Superior temporal gyrus (tissue), 1 donor: ENCODE measurements around the gene TPSB2.
"Not testable (repeated sequence)": the region's sequence is repeated elsewhere in the genome, so short reads cannot be mapped to it uniquely, and the experiment has no call there.

Experiments
- DNase-seq: peaks from one replicate; pipeline ENCODE4 v3.0.0-alpha.2; 2016; ENCODE audit errors: extremely low spot score

Gene TPSB2

DNA sequence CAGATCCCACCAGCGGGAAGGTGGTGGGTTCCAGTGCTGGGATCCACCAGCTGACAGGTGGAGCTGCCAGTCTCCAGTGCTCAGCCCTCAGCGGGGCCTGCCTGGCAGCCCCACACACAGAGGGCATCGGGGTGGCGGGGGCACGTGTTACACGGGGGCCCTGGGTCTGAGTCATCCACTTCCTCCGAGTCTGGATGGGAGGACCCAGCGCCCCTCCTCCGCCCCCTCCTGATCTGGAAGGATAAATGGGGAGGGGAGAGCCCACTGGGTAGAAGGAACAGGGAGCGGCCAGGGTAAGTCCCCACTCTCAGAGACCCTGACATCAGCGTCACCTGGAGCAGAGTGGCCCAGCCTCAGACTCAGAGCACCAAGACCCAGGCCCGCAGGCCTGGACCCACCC is 10.5 kb upstream of the TPSB2 start, which contains the start of gene TPSAB1:
Gene TPSAB1, plus strand, starts transcription at position 270 of the 400 bp plus-strand sequence. CDS start 234 bp downstream, outside the sequence.
- DNase-seq, result not testable (repeated sequence)

DNA sequence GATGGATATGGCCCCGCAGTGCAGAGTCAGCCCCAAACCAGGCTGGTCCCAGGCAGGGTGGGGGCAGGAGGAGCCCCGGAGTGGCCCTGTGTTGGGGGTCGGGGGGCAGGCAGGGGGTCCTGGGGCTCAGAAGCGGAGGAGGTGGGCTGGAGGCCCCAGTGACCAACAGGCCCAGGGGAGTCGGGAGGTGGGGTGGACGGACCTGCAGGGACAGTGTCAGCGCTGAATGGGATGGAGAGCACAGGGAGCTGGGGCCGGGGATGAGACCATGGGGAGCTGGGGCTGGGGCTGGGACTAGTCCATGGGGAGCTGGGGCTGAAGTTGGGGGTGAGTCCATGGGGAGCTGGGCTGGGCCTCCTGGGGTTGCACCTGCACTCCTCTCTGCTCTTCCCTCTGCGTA is 9.6 kb upstream of the TPSB2 start:
- not testable (repeated sequence) for DNase-seq

DNA sequence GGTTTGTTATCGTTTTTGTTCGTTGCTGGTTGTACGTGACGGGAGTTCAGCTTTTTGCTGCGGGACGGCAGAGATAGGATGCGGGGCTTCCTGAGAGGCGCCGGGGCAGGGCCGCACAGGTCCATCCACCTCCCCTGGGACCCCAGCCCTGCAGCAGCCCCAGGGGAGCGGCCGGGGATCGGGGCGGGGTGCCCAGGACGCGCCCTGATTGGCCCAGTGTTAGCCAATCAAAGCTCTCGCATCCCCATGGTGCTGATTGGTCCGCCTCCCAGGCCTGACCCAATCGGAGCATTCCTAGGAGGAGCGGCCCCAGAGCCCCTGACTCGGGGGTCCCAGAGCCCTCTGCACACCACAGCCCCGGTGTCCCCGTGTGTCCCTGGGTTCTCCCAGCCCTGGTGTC is 8.9 kb upstream of the TPSB2 start:
- not testable (repeated sequence) for DNase-seq

DNA sequence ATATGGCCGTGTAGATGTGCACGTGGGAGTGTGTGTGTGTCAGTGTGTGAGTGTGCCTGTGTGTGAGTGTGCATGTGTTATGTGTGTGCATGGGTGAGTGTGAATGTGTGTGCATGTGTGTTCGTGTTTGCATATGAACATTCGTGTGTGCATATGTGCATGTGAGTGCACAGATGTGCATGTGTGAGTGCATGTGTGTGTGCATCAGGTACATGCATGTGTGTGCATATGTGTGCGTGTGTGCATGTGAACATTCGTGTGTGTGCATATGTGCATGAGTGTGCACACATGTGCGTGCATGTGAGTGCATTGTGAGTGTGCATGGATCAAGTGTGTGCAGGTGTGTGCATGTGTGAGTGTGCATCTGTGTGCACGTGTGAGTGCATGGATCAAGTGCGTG is 8.0 kb upstream of the TPSB2 start:
- DNase-seq, result no peak

DNA sequence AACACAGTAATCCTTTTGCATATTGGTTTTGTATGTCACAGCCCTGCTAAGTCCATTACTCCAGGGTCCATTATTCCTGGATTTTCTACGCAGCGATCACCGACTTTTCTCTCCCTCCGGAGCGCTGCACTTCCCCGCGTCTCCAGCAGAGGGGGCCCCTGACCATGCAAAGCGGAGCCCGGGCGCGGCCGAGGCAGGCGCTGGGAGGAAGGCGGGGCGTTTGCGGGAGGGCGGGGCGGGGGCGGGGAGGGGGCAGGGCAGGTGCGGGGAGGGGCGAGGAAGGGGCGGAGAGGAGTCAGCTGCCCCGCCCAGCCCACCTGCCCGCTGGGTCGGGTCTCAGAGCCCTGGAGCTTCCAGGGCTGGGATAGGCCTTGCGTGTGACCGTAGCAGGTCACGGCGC is 6.7 kb upstream of the TPSB2 start:
- not testable (repeated sequence) for DNase-seq

DNA sequence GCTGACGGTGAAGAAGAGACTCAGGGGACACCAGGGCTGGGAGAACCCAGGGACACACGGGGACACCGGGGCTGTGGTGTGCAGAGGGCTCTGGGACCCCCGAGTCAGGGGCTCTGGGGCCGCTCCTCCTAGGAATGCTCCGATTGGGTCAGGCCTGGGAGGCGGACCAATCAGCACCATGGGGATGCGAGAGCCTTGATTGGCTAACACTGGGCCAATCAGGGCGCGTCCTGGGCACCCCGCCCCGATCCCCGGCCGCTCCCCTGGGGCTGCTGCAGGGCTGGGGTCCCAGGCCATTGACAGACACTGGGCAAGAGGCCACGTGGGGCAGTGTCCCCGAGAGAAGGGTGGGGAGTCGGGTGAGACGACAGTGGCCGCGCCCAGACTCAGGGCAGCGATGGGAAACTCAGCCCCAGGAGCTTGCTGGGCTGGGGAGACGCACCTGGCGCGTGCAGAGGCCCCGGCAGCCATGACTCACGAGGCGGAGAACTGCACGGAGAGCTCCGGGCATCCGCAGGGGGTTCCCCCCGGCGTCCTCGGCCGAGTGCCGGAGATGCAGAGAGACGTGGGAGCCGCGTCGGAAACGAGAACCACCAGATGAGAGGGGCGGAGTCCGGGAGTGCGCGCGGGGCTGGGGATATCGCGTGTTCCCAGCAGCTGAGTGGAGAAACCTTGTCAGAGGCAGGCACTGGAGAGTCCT is 2.2 kb upstream of the TPSB2 start:
- not testable (repeated sequence) for DNase-seq

DNA sequence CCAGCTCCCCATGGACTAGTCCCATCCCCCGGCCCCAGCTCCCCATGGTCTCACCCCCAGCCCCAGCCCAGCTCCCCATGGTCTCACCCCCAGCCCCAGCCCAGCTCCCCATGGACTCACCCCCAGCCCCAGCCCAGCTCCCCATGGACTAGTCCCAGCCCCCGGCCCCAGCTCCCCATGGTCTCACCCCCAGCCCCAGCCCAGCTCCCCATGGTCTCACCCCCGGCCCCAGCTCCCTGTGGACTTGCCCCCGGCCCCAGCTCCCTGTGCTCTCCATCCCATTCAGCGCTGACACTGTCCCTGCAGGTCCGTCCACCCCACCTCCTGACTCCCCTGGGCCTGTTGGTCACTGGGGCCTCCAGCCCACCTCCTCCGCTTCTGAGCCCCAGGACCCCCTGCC is 1.3 kb upstream of the TPSB2 start:
- DNase-seq, result not testable (repeated sequence)

DNA sequence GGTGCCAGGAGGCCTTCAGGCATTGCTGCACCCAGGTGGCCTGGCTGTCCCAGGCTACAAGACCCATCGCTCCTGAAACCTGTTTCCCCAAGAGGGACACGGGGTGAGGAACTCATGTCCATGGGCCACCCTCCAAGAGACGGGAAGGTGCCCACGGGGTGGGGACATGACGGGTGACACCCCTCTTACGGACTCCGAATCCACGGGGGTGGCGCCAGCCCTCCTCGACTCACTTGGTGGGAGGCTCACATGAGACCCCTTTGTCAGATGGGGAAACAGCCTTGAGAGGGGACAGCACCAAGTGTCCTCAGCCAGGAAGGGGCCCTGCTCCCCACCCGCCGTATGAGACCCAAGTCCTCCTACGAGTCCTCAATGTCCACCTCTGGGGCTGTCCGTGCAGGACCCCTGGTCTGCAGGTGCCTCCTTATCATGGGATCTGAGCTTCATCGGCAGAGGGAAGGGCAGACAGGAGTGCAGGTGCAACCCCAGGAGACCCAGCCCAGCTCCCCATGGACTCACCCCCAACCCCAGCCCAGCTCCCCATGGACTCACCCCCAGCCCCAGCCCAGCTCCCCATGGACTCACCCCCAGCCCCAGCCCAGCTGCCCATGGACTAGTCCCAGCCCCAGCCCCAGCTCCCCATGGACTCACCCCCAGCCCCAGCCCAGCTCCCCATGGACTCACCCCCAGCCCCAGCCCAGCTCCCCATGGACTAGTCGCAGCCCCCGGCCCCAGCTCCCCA is 658 bp upstream of the TPSB2 start:
- not testable (repeated sequence) for DNase-seq

DNA sequence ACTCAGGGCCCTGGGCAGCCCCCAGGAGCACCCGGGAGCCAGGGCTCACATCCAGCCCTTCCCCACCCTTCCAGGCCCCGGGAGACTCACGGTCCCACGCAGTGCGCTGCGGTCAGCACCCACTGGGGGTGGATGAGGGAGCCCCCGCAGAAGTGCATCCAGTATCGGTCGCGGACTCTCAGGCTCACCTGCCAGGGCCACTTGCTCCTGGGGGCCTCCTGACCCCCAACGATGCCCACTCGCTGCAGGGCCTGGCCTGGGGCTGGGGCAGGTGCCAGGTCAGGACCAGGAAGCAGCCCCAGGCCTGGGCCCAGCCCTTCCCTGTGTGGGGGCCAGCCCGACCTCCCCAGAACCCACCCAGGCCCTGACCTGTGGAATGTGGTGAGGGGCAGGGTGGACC is 508 bp downstream of the TPSB2 start:
- not testable (repeated sequence) for DNase-seq

DNA sequence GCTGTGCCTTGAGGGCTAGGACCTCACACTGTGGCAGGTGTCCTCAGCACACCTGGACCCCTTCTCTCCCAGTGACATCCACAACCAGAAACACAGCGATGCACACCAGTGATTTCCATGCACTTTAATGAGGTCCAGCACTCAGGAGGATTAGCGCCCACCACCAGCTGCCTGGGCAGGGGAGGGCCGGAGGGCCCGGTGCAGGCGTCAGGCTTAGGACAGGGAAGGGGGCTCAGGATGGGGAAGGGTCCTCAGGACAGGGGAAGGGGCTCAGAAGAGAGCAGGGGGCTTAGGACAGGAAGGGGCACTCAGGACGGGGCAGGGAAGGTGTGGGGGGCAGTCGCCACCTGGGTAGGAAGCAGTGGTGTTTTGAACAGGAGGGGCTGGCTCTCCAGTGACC is 1.8 kb downstream of the TPSB2 start:
- not testable (repeated sequence) for DNase-seq

DNA sequence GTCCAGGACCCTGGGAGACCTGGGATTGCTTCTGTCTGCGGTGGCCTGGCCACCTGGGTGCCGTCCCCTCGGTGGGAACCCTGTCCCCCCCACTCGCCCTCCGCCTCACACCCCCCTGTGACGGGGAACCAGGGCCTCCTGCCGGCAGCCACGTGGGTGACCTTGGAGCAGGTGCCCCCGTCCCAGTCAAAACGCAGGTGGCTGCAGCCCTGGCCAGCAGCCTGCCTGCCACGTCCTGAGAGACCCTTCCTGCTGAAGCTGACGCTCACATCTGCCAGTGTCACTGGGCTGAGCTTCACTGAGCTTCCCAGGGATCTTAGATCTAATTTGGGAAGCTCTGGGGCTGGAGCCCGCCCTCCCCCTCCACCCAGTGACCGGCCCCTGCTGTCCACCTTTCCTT is 3.3 kb downstream of the TPSB2 start:
- DNase-seq, result not testable (repeated sequence)

DNA sequence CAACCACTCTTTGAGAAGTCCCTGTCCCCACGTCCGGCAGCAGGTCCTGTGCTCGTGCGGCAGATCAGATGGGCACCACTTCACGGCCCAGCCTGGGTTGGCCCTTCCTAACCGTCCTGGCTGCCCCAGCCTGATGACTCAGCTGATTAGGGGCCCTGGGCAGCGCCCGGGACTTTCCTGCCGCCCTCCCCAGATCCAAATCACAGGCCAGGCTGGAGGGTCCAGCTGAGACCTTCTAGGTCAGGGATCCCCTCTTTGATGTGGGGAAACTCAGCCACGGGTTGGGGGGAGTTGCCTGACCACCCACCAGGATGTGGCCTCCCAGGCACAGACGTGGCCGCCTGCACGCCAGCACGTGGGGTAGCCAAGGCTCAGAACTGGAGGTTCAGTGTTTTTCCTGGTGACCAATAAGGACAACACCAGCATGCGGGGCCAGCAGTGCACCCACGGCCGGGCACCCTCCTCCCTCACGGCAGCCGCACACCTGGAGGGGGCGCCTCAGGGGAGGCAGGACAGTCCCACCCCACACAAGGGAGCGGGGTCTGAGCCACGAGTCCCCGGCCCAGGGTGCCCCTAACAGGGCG is 4.2 kb downstream of the TPSB2 start:
- DNase-seq, result not testable (repeated sequence)

DNA sequence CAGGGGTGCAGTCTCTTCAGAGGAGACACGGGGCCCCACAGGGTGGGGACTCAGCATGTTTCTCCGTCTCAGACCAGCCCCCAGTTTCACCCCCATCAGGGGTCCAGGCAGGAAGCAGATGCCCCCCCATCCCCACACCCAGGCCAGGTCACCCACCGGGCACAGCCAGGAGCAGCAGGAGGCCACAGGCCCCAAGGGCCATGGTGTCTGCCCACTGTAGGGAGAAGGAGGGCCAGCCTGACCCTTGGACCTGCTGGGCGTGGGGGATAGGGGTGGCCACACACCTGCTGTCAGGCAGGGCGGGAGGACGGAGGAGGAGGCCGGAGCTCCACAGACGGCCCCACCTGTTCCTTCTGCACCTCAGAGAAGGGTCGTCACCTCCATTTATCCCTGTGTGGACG is 4.9 kb downstream of the TPSB2 start, which contains the start of gene TPSG1:
Gene TPSG1, minus strand, starts transcription at position 218 of the 401 bp plus-strand sequence. Its CDS starts 16 bp downstream, at position 202.
- DNase-seq, result no peak

DNA sequence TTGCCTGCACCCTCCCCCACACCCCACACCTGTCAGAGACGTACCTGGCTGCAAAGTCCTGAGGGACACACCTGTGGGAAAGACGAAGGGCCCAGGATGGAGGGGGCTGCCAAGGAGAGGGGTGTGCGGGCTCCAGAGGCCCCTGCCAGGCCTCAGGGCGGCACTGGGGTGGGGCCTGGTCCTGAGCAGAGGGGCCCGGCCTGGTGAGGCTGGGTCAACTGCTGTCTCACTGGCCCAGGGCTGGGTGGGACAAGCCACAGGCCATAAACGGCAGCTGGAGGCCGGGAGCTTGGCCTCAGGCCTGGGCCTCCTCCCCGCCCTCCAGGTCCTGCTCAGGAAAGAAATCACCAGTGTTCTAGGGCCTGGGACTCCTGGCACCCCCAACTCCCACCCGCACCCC is 5.4 kb downstream of the TPSB2 start:
- DNase-seq, result no peak

DNA sequence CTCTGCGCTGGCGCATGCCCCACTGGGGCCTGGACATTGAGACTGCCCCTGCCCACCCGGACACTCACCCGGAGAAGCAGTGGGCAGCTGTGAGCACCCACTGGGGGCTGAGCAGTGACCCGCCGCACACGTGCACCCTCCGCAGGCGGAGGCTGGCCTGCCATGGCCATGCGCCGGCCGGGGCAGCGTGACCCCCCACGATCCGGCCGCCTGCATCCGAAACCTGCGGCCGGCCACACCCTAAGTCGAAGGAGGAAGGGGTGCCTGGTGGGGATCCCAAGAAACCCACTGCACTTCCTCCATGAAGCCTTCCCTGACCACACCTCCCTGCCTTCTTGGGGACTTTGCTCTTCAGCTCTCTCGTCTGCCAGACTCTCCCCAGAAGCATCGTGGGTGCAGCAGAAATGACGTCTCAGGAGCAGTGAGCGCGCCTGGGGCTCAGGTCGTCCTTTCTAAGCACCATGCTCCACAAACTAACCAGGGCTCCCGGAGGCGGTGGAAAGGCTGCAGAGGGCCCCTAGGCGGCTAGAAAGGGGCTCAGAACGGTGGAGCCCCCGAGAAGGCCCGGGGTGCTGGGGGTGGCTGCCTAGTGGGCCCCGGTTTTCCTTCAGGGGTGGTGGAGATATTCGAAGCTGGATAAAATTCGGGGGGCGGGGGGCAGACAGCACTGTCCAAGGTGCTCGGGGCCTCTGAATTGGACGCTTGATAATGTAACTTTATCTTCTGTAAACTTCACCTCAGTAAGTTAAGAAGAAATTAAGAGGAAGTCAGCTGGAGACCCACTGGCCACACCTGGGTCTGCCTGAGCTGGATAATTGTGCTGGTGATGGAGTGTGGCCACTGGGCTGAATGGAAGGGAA is 6.4 kb downstream of the TPSB2 start:
- no peak for DNase-seq

DNA sequence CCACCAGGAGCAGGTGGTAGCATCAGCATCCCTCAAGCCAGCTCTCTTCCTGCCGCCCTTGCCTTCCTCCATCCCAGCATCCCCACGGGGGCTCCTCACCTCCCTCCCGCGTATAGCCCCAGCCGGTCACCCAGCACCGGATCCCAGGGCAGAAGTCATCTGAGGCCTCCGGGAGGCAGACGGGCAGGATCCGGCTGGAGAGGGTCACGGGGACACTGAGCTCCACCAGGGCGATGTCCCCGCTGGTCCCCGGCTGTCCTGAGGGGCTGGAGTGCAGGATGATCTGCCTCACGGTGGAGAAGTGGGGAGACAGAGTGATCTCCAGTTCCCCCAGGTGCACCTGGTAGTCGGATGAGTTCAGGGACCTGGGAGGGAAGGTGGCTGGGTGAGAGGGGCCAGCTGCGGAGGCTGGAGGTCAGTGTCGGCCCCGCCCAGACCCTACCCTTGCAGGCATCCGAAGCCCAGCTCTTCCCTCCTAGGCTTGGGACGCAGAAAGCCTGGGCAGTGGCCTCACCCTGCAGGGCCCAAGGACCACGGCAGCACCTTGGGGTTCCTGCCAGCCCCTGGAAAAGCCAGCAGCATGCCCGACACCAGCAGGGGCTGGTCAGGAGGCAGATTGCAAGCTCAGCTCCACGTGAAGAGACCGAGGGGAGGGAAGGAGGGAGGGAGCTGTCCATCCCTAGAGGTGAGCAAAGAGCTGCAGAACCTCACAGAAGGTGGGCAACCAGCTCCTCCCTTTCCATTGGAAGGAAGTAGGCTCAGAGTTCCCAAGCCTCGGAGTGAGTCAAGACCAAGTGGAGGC is 7.2 kb downstream of the TPSB2 start:
- DNase-seq, result no peak

DNA sequence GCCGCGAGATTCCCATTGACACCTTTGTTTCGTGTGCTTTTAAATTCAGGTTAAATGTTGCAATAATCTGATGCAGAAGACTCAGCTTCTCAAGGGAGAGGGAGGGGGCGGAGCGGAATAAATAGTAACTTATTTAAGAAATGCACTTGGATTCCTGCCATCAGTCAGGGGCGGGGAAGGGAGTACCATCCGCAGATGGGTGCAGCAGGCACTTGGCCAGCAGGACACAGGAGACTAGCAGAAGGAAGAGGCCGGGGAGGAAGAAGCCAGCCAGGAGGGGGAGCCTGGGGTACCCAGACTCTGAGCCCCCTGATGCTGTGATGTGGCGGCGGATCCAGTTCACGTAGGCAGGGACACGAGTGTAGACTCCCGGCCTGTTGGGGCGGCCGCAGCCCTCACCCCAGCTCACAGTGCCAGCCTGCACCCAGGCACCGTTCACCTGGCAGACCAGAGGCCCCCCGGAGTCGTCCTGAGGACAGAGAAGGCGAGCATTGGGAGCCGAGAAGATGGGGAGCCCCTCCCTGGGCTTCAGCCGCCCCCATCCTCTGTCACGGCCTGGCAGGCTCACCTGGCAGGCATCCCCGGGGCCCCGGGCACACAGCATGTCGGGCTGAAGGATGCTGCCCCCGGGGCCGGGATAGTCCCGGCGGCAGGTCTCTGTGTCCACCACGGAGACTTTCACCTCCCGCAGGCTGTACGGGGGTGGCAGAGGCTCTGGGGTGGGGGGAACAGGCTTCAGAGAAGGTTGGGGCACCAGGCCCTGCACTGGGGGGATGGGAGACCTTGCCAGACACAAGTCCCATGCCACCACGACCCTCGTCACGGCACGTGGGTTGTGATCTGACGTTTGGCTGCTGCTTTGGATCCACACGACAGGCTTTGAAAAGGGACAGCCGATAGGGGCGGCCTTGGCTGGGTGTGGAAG is 8.1 kb downstream of the TPSB2 start:
- DNase-seq, result peak; percentile 10

DNA sequence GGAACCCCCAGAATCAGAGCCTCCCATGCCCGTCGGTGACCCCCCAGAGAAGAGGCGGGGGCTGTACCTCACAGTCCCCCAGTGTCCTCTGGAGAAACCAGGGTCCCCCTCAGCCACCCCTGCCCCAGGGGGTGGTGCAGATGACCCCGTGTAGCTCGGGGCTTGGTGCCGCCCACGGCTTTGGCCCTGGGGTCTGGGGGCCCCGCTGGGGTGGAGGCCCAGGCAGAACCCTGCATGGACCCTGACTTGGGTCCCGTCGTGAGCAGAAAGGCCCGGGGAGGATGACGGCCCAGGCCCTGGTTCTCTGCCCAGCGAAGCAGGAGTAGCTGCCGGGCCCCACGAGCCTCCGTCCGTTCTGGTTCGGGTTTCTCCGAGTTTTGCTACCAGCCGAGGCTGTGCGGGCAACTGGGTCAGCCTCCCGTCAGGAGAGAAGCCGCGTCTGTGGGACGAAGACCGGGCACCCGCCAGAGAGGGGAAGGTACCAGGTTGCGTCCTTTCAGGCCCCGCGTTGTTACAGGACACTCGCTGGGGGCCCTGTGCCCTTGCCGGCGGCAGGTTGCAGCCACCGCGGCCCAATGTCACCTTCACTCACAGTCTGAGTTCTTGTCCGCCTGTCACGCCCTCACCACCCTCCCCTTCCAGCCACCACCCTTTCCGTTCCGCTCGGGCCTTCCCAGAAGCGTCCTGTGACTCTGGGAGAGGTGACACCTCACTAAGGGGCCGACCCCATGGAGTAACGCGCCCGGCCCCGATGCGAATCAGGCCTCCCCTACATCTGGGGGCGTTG is 8.9 kb downstream of the TPSB2 start:
- no peak for DNase-seq
